ENCODE measurements around the gene FARP1.

Gene FARP1

DNA sequence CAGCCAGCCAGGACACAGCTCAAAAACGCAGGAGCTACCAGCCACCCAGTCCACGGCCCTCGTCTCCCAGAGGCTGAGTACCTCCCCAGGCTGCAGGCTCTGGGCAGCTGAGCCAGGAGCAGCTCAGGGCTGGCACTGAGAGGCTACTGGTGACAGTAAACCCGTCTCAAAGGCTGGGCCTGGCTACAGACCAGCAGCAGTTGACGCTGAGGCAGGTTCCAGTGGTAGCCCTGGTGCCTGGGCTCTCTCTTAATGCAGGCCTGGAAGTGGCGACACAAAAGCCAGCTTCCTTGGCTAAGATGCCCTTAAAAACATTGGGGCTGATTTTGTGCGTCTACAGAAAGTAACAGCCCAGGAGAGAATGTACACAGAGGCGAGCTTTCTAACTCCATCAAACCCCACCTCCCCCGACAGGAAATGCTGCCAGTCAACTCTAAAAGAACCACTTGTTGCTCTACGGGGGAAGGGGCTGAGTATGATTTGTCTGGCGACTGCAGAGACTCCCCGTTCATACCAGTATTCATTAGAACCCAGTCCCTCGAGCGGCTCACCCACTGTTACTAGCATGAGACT, 307.7 kb downstream of the FARP1 start:
- DNase-seq, result no peak

DNA sequence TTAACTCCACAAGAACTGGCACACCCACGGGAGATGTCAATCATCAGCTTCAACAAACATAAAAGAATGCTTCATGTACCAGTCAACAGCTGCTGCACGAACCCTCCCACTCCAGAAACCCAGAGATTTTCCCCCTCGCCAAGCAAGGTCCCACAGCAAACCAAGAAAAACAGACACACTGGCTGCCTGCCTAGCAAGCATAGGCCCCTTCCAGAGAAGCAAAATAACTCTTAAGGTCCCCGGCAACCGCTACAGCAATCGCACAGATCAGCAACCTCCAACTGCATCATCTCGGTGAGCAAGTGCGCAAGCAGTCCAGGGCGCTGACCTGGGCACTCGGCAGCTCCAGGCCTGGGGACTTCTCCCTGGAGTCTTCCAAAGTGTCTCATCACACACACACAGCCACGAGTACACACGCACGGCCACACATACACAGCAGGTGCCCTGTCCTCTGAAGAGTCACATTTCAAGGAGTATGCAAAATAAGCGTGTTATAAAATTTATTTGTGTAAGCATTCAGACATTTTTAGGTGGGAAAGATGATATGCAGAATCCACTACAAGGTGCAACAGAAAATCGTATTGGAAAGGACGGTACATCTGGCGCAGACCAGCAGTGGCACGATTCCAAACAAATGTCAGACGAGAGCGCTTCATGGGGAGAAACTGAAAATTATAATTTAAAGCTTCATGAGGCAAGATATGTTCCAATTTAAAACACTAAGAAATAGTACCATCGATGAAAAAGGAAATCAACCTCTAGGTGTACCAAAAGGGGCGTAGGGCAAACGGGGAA, 309.0 kb downstream of the FARP1 start:
- no peak for DNase-seq

DNA sequence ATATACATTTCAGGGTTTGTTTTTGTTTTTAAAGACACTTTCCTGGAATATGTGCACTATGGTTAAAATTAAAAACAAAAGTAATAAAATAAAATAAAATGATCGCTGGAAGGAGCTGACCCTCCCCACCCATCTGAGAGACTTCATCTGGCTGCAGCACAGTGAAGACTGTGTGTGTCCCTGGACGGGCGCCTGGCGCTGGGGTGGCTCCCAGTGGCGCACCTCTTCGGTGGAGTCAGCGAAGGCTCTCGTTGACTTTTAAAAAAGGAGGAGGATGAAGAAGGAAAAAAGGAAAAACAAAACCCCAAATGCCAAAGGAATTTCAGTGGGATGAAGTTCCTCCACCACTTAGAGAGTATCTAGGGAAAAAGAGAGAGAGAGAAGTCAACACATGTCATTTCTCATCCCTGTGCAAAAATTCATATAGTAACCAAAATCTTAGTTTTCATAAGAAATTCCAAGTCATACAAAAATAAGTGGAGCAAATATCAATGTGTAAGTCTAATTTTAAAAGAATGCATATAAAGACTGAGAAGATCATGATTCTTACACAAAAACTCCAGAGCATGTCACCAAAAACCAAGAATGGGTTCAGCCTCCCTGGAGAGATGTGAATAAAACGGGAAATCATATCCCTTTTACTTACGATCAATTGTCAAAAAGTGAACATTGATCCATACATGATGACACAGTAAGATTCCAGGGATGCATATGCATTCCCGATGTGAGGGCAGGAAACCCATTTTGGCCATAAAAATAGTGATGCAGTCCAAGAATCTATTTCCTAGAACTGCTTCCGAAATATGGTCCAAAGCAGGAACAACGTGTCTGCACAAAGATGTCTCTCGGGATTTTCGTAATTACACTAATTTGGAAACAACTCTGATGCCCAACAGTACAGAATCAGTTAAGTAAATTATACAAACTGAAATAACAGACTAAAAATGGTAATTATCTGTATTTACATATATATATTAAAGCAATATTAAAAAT, 310.3 kb downstream of the FARP1 start:
- no peak for DNase-seq

DNA sequence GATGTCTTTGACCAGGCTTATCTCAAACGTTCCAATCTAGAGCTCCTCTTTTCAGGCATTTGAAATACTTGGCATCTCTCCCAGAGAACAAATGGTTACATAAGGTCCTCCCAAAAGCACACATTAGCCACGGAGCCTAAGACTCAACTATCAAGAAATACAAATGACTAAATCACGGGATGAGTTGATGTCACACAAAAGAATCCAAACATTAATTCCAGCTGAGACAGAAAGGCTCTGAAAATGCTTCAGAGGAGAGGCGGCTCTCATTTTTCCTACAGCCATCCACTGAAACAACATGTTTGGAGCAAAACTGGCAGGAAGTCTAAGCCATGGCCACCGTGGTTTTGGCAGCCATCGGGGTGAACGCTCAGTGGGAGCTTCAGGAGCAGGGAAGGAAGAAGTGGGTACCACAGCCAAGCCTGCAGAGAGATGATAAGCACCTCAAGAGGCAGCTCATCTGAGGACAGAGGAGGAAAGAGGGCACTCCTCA, 311.5 kb downstream of the FARP1 start:
- DNase-seq, result no peak

DNA sequence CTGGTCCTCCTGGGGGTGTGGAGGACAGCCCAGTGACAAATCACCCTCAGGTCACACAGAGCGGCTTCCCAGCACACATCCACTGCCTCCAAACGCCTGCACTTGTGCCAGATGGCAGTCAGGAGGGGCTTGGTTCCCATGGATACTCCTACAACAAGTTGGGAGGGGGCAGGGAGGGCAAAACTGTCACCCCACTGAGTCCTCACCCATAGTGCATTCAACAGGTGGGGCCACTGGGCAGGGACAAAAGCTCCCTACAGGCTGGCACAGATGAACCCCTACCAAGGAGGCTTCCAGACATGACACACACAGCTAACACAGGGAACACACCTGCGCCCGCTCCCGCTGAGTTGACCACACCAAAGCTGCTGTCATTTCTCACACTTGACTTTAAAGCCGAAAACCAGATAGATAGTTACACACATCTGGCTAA, 313.5 kb downstream of the FARP1 start:
- no peak for DNase-seq

DNA sequence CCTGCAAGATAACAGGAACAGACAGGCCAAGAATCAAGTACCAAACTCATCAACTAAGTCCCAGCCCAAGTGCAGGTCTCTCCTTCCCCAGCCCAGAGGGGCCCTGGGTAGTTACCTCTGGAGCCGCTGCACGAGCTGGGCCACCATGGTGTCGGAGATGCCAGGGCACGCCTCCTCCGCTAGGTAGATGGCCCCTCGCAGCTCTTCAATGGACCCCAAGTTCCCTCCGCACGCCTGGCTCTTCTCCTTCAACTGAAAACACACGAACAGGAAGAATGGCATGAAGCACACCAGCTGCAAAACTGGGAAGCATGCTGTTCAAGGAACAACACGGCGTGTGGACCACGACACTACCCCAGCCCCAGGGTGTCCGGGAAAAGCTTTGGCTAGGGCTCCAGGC, 314.2 kb downstream of the FARP1 start:
- DNase-seq, result no peak

DNA sequence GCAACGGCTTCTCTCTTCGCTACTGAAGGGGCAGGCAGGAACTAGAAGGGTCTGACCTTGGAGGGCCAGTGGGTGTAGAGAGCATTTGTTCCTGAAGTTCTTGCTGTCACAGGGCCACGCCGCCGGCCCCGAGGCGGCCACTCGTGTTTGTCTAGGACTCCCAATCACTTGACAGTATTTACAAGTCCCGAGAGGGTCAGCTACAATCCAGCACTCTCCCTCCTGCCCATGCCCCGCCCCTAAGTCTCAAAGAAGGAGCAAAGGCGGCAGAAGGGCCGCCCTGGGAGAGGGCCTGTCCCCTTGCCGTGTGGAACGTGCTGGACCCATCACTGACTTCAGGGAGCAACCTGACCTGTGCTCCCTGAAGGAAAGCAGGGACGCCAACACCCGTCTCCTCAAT, 315.5 kb downstream of the FARP1 start:
- no peak for DNase-seq

DNA sequence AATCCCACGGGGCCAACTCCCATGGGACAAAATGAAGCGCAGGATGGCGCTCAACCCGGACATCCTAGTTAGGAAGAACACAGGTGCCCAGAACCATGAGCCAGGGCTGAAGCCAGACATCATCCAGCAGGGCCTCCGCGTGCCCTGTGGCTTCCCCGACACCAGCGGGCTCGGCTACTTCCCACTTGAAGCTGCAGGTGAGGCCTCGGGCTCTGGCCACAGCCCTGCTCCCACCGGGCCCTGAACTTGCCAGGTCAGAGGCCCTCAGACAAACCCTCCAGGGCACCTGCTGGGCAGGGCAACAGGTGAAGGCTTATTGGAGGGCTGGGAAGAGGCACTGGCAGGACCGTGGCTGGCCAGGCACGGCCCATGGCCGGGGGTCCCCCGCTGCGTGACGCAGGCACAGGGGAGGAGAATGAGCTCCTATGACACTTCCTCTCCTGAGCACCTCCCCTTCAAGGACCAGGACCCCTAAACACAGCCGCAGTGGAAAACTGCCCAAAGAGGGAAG, 316.3 kb downstream of the FARP1 start:
- DNase-seq, result no peak

DNA sequence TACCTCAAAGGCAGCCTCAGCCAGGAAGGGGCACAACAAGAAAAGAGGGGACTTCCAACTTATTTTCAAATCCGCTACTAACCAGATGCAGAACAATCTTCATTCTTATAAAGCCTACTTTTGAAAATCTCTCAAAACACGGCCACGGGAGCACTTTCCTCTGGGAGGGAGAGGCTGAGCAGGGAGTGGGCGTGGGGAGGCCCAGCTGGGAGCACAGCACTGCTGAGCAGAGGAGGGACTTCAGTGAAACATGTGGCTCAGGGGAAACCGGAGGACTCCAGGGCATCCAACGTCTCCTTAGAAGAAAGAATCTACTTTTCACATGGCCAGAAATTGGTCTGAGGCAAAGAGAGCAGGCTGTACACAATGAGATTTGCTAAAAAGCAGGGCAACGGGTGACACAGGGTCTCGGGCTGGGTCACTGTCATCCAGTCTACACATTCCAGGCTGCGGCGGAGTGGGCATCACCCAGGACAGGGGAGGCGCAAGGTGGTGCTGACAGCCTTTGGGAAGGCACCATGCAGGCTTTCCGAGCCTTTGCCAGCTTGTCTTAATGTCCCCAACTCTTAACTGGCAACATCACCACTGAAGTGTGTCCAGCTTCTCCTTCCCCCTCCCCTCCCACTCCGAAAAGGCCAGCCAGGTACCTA, 317.0 kb downstream of the FARP1 start:
- no peak for DNase-seq

DNA sequence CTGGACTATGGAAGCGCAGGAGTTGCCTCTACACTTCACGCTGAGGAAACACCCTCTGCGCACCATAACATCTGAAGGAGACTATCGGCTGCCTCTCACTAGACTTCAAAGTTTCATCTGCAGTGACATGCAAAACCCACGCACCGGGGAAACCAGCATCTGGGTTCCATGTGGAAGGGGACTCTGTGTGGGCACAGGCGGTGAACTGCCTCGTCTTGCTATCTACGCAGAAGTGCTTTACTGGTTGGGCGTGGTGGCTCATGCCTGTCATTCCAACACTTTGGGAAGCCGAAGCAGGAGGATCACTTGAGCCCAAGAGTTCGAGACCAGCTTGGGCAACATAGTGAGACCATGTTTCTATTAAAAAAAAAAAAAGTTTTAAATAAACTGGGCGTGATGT, 317.6 kb downstream of the FARP1 start:
- no peak for DNase-seq

DNA sequence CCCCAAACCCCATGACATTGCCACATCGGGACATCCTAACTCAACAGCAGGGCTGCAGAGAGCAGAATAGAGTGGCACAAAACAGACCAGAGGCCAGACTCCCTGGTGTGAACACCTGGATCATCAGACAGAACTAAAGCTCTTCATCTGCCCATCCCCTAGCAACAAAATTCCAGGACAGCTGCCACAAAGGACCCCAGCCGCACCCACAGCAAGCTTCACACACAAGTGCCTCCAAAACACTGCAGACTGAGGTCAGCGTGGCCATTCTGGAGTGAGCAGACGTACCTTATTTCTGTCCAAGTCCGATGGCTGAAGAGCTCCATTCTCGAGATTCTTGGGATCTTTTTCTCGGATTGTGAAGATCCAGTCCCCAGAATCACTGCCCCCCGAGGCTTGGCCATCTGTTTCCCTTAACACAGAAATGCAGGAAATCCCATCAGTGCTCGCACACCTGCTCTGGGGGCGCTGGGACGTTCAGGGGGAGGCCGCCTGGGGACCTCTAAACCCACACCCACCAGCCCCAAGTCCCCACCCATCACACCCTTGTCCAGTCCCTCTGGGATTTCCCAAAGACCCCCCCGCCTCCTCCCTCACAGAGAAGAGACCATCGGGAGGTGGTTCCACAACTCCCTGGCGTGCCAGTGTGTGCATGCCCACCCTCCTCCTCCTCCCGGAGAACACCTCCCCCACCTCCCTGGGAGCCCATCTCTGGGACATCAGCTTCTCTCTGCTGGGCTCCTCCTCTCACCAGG, 318.8 kb downstream of the FARP1 start:
- DNase-seq, result no peak

DNA sequence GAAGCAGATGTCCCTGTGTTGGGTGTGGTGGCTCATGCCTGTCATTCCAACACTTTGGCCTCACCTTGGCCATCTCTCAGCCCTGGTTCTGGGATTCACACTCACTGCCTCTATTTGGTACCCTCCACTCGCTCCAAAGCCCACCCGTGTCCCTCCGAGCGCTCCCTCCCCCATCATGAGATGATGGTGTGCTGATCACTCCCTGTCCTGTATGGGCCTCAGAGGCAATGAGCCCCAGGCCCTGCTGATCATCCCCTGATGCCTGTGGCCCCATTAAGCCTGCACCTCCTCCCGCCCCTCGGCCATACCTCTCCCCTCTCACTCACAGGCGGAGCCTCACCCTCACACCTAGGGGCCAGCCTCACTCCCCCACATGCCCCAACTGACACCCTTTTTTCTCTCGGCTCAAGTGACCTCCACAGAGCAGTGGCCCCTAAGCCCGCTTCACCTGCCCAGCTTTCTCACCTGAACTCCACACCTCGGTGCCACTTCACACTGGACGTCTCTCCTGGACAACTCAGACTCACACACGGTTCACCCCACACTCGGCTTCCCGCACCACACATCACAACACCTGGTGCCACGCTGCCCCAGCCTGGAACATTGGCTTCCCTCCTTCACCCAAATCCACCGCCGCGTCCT, 319.5 kb downstream of the FARP1 start:
- DNase-seq, result no peak

DNA sequence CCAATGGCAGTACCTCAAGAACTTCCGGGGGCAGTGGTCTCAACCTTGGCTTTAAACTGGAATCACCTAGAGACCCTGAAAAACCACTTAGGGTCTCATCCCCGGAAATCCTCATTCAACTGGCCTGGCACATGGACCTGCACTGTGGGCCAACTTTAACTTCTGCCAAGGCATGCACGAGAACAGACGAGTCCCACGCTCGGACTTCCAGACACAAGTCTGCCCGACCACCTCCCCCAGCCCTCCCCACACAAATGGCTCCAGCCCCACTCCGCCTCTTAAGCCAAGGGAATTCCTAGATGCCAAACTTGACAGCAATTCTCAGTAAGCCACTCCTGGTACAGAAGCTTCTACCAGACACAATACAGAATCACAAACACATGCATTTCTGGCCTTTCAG, 320.1 kb downstream of the FARP1 start:
- no peak for DNase-seq

DNA sequence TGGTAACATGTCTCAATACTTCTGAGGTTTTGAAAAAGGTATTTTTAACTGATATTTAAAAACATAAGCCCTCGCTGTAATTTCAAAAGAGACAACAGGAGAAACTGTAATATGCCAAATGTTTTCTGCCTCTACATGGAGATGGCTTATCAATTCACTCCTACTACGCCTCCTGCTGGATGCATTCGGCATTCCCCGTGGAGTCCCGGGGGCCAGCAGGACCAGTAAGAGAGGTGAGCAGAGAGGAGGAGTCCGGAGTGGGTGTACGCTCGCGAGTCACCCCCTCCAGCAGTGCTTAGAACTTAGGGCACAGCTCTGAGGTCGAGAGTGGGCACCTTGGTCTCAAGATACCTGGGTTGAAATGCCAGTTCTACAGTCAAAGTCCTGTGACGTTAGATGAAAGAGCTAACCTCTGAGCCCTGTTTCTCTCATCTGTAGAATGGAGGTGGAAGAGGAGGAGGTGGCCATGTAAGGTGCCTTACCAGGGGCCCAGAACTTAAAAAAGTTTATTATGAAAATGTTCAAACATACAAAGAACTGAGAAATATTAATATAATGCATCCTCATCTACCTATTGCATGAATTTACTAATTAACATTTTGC, 323.8 kb downstream of the FARP1 start:
- DNase-seq, result no peak

DNA sequence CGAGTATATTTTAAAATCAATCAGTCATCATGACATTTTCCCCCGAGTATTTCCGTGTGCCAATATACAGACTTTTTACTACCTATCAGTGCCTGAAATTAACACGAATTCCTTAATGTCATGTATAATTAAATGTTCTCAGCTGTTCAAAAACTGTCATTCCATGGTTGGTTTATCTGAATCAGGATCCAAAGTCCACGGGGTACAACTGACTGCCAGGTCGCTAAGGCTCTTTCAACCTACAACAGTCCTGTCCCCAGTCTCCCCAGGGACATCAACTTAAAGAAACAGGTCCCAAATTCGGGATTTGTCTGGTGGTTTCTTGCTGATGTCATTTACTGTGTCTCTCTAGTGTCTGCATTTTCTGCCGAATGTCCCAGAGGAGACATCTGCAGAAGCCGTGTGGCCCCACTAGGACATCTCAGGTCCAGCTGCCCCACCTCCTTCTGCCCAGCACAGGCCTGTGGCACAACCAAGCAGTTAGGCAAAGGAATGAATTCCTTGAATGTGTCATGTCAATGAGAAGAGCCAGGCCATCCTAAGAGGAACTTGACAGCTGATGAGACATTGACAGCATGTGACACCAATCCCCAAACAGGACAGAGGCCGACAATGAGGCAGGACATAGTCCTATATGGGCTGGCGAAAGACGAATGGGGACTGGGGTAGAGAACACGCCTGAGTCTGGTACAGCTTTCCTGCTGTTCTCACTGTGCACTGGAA, 324.5 kb downstream of the FARP1 start:
- no peak for DNase-seq

DNA sequence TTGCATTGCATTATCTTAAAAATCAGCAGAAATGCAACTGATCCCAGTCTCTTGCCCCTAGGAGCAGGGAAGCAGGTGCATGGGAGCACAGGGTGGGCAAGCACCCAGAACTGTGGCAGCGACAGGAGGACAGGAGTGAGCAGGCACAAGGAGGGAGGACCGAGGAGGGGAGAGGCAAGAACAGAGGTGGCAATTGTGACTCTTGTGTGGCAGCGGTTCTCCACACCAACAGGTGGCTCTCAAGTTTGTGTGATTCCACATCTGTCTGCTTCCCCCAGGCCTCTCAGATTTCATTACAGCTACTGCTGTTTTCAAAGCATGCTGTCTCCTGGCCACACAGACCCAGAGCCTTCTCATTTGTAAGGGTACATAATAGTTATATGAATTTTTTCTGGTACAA, 325.5 kb downstream of the FARP1 start:
- DNase-seq, result no peak

DNA sequence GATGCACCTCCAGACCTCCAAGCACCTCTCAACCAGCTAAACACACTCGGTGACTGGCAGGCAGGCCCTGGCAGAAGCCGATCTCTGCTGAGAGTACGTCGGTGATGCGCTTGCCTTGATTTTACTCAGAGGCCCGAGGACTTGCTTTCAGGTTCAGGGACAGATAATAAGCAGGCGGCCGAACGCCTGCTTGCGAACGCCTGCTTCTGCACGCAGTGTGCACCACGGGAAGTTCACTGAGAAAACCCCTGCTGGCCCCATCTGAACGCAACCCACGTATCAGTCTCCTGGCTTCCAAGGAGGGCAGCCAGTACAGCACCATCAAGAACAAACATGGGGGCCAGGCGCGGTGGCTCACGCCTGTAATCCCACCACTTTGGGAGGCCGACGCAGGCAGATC, 326.0 kb downstream of the FARP1 start:
- DNase-seq, result no peak

DNA sequence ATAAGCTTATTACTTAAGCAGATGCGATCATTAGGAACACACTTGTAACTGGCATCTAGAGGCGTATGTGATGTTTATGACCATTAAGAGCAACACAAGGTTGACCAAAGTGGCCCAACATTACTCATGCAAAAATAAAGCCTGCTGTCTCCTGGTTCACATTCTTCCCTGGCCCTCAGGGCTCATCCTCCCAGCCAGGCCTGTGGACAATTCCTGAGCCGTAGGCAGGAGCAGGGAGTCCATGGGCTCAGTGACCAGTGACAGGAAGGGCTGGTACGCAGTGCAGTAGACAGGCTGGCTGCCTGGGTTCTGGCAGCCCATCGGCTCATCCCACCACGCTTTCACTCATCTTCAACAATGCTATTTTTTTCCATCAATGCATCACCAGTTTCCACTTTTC, 328.0 kb downstream of the FARP1 start:
- no peak for DNase-seq

DNA sequence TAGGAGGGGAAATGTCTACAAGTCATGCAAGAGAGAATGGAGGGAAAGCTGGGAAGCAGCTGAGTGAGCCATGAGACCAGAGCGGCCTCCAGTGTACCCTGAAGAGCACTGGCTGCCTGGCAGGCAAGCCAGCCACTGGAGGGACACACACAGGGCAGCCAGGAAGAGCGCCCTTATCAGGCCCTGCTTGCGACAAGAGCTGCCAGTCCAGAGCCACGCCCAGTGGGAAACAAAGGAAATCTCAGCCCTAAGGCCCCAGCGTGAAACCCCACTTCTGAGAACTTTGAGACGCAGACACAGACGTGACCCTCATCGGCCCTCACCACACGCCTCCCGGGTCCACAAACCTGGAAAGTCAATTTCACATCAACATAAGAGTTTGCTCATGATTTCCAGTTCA, 329.0 kb downstream of the FARP1 start:
- DNase-seq, result no peak

DNA sequence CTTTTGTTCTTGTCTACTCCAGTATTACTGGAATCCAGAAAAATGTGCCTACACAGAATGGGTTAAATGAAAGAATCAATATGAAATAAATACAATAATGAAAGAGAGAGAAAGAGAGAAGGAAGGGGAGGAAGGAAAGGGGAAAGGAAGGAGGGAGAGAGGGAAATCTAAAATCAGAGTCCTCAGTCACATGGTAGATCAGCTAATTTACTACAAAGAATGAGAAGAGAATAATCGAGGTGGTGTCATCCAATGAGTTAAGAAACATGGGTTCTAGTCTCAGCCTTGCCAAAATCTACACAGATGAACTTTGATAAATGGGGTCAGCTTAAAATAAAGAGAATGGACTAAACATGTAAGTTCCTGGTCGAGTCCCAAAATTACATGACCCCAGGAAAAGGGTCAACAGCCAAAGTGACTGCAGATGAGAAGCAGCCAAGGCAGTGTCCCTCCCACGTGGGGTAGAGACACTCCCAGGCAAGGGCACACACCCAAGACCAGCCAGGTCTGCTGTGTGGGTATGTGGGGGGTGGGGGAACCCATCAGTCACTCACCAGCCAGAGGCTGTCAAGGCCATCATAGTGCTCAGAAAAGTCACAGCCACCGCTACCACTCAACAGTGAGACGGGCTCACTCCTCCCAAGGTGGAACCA, 330.4 kb downstream of the FARP1 start:
- no peak for DNase-seq
